Ishikawa (cell line): Measurements from ENCODE around the gene SOX21.

ENCODE experiments used
- CEBPB ChIP-seq: IDR thresholded peaks from 2 replicates; pipeline ENCODE4 v1.6.1; 2012
- CREB1 ChIP-seq: IDR thresholded peaks from 2 replicates; pipeline ENCODE4 v1.6.1; 2012; ENCODE audit warnings: low read depth
- EGR1 ChIP-seq: IDR thresholded peaks from 2 replicates; pipeline ENCODE4 v1.6.1; 2012
- EP300 ChIP-seq: IDR thresholded peaks from 2 replicates; pipeline ENCODE4 v1.6.1; 2012; ENCODE audit warnings: borderline replicate concordance
- FOXM1 ChIP-seq: IDR thresholded peaks from 2 replicates; pipeline ENCODE4 v1.6.1; 2012; ENCODE audit warnings: low read depth, borderline replicate concordance
- MAX ChIP-seq: IDR thresholded peaks from 2 replicates; pipeline ENCODE4 v1.6.1; 2012
- NFIC ChIP-seq: IDR thresholded peaks from 2 replicates; pipeline ENCODE4 v1.6.1; 2012
- RAD21 ChIP-seq: IDR thresholded peaks from 2 replicates; pipeline ENCODE4 v1.6.1; 2012; ENCODE audit warnings: low read depth
- REST ChIP-seq: IDR thresholded peaks from 2 replicates; pipeline ENCODE4 v1.6.1; 2012; ENCODE audit warnings: low read depth, mild to moderate bottlenecking
- TAF1 ChIP-seq: IDR thresholded peaks from 2 replicates; pipeline ENCODE4 v1.6.1; 2012; ENCODE audit warnings: low read depth, mild to moderate bottlenecking
- TCF12 ChIP-seq: IDR thresholded peaks from 2 replicates; pipeline ENCODE4 v1.6.1; 2012; ENCODE audit warnings: low read depth
- TEAD4 ChIP-seq: IDR thresholded peaks from 2 replicates; pipeline ENCODE4 v1.6.1; 2012
- USF1 ChIP-seq: IDR thresholded peaks from 2 replicates; pipeline ENCODE4 v1.6.1; 2012
- YY1 ChIP-seq: IDR thresholded peaks from 2 replicates; pipeline ENCODE4 v1.6.1; 2012; ENCODE audit warnings: low read depth
- ZBTB7A ChIP-seq: IDR thresholded peaks from 2 replicates; pipeline ENCODE4 v1.6.1; 2012; ENCODE audit warnings: low read depth

Gene SOX21

GRCh38 chr13:94709001-94709834 lies 3.1 kb downstream of the SOX21 start:
- no peak for TF ChIP-seq TEAD4

- TF ChIP-seq CEBPB (no peak), EGR1 (no peak), TEAD4 (no peak), EP300 (no peak), REST (no peak), CREB1 (no peak)
Observed at GRCh38 chr13:94708031-94708859, 4.1 kb downstream of the SOX21 start.

GRCh38 chr13:94707400-94708021 lies 4.8 kb downstream of the SOX21 start:
- TF ChIP-seq USF1 (no peak), NFIC (no peak), TCF12 (no peak), YY1 (no peak), FOXM1 (no peak), RAD21 (no peak), CREB1 (no peak), EP300 (no peak), TAF1 (no peak)

GRCh38 chr13:94706843-94707399 lies 5.4 kb downstream of the SOX21 start:
- no peak for TF ChIP-seq YY1
- no peak for TF ChIP-seq REST
- no peak for TF ChIP-seq MAX
- TF ChIP-seq TAF1: no peak

GRCh38 chr13:94706101-94706842 lies 6.1 kb downstream of the SOX21 start:
- no peak for TF ChIP-seq NFIC
- TF ChIP-seq YY1: no peak
- TF ChIP-seq RAD21: no peak
- no peak for TF ChIP-seq TEAD4
- no peak for TF ChIP-seq TCF12
- TF ChIP-seq CEBPB: no peak
- TF ChIP-seq TAF1: no peak
- TF ChIP-seq FOXM1: no peak
- TF ChIP-seq EP300: no peak
- TF ChIP-seq CREB1: no peak
- no peak for TF ChIP-seq ZBTB7A
- no peak for TF ChIP-seq REST
